ENCODE results near the gene AGMO.

Gene AGMO

GRCh38 chr7:15452670-15453069 lies 109.1 kb downstream of the AGMO start:
- DNase-seq = no peak

- no peak for DNase-seq
These were observed 115.1 kb downstream of the AGMO start for GRCh38 chr7:15446722-15447121.

- no peak for DNase-seq
These were observed 115.5 kb downstream of the AGMO start for GRCh38 chr7:15446280-15446679.

GRCh38 chr7:15441915-15442314 lies 119.9 kb downstream of the AGMO start:
- no peak for DNase-seq

DNA sequence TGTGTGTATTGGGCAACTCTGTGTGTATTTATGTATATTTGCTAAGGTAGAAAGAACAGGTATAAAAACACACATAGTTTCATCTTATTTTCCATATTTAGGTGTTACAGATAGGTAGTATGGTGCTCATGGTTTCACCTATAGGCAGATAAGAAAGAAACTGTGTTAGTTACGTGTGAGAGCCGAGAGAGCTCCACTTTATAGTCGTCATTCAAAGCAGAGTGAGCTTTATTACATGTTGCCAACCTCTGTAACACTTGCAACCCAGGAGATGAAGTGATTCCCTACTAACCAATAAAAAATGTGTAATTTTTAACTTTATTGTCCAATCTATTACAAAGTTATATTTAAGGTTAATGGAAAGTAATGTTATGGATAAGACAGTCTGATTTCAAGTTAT lies 121.3 kb downstream of the AGMO start:
- no peak for DNase-seq

- DNase-seq = no peak
These were observed 122.0 kb downstream of the AGMO start for GRCh38 chr7:15439853-15440252.

DNA sequence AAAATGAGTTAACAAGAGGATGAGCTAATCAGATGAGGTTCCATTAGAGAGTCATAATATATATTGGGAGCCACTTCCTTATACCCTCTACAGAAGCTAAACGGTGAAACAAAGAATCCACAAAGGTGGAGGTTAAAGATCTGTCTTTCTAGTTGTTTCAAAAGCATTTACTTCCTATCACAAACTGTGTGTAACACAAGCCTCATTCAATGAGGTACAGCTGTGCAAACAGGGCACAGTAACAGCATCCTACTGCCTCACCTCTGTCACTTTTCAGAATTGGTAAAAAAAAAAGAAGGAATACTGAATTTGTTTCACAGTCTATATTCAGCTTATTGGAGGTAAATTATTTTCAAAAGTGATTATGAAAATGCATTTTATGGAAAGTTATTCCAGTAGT lies 128.7 kb downstream of the AGMO start:
- DNase-seq = no peak

GRCh38 chr7:15430911-15431310 lies 130.9 kb downstream of the AGMO start:
- no peak for DNase-seq

- DNase-seq = no peak
These were observed 131.6 kb downstream of the AGMO start for GRCh38 chr7:15430191-15430590.

- DNase-seq = no peak
These were observed 137.3 kb downstream of the AGMO start for GRCh38 chr7:15424468-15424867.

DNA sequence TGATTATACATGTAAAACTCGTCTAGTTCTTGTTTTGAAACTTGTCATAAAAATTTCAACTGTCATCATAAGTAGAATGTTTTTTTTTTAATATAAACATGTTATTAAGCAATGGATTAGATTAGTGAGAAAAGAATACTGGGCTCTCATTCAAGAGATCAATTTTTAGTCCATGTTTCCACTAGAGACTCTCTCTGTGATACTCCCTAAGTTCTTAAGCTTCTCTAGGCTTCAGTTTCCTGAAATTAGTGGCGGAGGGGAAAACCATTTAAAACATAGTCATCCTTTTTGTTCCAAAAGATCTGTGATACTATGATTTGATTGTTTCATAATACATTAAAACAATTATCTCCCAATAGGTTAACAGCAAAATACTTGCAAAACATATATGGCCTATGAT lies 142.2 kb downstream of the AGMO start:
- DNase-seq = no peak

- no peak for DNase-seq
These were observed 143.6 kb downstream of the AGMO start for GRCh38 chr7:15418264-15418663.

GRCh38 chr7:15417341-15417988 lies 144.3 kb downstream of the AGMO start:
- DNase-seq = no peak

DNA sequence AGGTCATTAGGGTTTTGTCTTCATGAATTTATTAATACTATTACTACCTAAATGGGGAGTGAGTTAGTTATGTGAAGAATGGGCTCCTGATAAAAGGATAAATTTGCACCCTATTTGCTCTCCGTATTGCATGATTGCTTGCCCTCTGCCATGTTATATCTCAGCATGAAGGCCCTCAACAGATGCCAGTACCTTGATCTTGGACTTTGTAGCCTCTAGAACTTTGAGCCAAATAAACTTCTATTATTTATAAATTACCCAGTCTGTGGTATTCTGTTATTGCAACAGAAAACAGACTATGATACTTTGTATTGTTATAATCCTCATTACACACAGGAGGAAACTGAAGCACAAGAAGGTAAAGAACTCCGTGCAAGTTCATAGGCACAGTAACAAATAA lies 150.8 kb downstream of the AGMO start:
- no peak for DNase-seq

DNA sequence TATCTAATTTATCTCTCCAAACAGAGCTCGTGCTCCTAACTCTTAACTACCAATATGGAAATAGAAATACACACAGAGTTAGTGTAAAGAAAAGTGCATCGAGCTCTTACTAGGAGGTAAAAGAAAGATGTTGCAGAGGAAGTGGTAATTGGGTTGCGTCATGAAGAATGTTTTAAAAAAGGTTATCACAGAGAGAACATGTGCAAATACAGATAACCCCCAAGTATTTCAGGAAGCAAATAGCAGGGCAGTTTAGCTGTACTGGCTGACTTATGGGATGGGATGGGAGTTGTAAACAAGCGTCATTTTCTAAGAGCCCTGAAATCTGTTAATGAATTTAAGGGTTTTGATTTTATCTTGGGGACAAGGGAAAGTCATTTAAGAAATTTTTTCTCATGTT lies 153.9 kb downstream of the AGMO start:
- DNase-seq = no peak

DNA sequence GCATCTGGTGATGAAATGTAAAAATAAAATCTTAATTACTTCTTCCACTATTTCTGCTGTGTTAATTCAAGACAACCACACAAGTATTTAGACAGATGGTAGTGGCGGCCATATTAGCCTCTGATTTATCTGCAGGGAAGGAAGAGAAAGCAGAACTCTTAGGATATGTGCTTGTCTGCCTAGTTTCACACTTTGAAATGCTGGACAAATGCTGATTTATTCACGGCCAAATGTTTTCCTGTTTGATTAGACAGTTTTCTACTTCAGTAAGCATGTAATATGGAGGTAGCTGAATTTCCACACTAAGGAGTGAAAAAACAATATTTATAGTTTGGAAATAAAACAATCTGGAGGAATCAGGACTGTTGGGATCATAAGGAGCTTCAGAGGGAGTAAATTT lies 158.1 kb downstream of the AGMO start:
- DNase-seq = no peak

GRCh38 chr7:15403315-15403714 lies 158.5 kb downstream of the AGMO start:
- DNase-seq = no peak

GRCh38 chr7:15402436-15403136 lies 159.2 kb downstream of the AGMO start:
- no peak for DNase-seq

DNA sequence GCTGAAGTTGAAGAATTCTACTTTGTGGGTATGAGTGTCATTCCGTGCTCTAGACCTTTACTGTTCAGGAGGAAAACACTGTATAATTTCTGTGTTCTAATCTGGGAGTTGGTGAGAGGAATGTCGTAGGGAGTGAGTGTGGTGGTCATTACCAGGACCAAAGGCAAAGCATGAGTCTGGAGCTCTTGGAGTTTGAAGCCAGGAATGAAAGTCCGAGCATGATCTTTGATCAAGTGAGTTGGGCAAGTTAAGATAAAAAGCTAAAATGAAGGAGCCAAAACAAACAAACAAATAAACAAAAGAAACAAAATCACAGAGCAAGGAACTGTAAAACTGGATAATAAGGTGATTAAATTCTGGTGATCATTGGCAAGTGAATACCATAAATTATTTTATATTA lies 161.4 kb downstream of the AGMO start:
- no peak for DNase-seq

DNA sequence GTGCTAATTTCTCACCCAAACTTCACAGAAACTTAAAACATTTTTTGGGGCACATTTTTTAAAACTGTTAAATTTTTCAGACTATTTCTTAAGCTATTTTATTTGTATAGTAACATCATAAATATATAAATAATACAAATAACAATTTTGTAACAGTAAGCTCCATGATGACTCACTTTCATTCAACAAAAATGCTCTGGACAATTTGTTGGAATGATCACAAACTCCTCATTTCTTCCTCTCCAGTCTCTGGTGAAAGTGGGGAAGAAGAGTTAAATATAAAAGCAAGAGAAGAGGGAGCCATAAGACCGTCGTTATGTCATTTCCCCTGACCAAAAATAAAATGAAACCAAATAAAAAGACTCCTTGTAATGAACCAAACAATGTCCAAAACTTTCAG lies 162.4 kb downstream of the AGMO start:
- DNase-seq = no peak

DNA sequence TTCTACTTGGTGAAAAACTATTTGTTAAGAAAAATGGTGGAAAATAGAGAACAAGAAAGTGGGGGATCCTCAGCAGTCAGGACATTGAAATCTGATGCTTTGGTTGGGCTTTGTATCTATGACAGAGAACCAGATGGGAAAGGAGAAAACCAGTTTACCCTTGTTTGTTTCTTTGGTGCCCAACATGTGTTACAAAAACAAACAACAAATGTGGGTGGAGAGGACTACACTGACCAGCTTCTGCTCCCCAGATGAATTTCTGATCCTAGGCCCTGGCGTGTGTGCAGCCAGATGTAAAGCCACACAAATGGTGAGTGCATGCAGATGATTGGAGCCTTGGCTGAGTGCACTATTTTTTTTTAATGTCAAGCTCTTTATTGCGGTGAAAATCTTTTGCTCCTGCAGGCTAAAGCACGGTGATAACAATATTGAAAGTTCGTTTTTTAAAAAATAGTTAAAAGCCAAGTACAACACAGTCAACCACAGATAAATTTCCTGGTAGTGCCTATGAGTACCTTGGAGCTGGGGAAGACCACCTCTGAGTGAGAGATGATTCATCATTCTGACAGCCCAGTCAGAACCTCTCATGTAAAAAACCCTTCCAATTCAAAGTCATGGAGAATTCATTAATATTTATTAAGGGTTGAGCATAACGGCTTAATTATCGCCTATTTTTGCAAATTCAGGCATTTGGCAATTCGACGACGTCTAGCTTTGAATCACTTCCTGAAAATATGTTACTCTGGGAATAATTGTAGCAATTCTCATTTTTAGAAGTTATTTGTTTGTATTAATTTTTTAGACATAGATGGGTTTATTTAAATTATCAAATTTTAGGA lies 163.7 kb downstream of the AGMO start:
- no peak for DNase-seq

- DNase-seq = no peak
These were observed 164.7 kb downstream of the AGMO start for GRCh38 chr7:15397159-15397550.

- no peak for DNase-seq
These were observed 165.3 kb downstream of the AGMO start for GRCh38 chr7:15396210-15397158.

Measured in activated CD4-positive, CD25-positive, alpha-beta regulatory T cell (primary cell).